SU-DHL-6 (cell line): ENCODE data around the gene MCAM.

ENCODE experiments used
- CTCF ChIP-seq: fragments of 200-600 bp; sonication (generic); IDR thresholded peaks from one replicate; pipeline ENCODE4 v1.5.1; 2017; ENCODE audit warnings: antibody characterized with exemption, mild to moderate bottlenecking, low read length, moderate library complexity; ENCODE audit not compliant: insufficient read depth, poor library complexity, severe bottlenecking
- EZH2phosphoT487 ChIP-seq: fragments of 200-600 bp; sonication (generic), shearing (Covaris generic); conservative IDR thresholded peaks from 2 replicates; pipeline ENCODE4 v1.6.1; 2018; ENCODE audit warnings: mild to moderate bottlenecking, antibody characterized with exemption, low read length, moderate library complexity, mixed read lengths

- TF ChIP-seq CTCF (no peak), EZH2phosphoT487 (no peak)
Measured at GRCh38 chr11:119309411-119309810, 7.5 kb downstream of the MCAM start.
